Spleen (tissue), 11 donors: ENCODE data around the gene OXNAD1. TPM values are rescaled to one million over a fixed set of nuclear protein-coding genes. Genes with fewer than 3 reads are reported as not detected.

Experiments used
- DNase-seq: peaks from one replicate; pipeline ENCODE4 v3.0.0-alpha.2; 2020
- H3K27ac ChIP-seq, 8 donors: fragments of 200-600 bp; sonication (generic) in 7 of 8; 1 replicate in 4 of 8; 2 replicates in 4 of 8; pipeline versions ENCODE4 v1.5.0 to v1.8.0; 2016 to 2021; ENCODE audit warnings: inconsistent platforms in 4 of 8, mild to moderate bottlenecking in 4 of 8, moderate library complexity in 1 of 8
- H3K27me3 ChIP-seq, 7 donors: fragments of 200-600 bp; sonication (generic) in 6 of 7; replicated peaks in 1 of 7; 1 replicate in 4 of 7; 2 replicates in 3 of 7; pipeline versions ENCODE4 v1.5.0 to v1.8.0; 2016 to 2021; ENCODE audit warnings: inconsistent platforms in 3 of 7, mild to moderate bottlenecking in 1 of 7
- H3K36me3 ChIP-seq, 6 donors: fragments of 200-600 bp; sonication (generic) in 5 of 6; 1 replicate in 4 of 6; 2 replicates in 2 of 6; pipeline versions ENCODE4 v1.5.0 to v1.8.0; 2016 to 2021; ENCODE audit warnings: inconsistent platforms in 2 of 6
- H3K4me1 ChIP-seq, 6 donors: fragments of 200-600 bp; sonication (generic) in 5 of 6; 1 replicate in 3 of 6; 2 replicates in 3 of 6; pipeline versions ENCODE4 v1.5.0 to v1.8.0; 2016 to 2021; ENCODE audit warnings: inconsistent platforms in 3 of 6
- H3K4me3 ChIP-seq, 8 donors: fragments of 200-600 bp; sonication (generic) in 7 of 8; 1 replicate in 4 of 8; 2 replicates in 4 of 8; pipeline versions ENCODE4 v1.5.0 to v1.8.0; 2016 to 2021; ENCODE audit warnings: inconsistent platforms in 4 of 8, mild to moderate bottlenecking in 4 of 8, moderate library complexity in 2 of 8
- H3K9me3 ChIP-seq, 8 donors: fragments of 200-600 bp; sonication (generic) in 7 of 8; 1 replicate in 4 of 8; 2 replicates in 4 of 8; pipeline versions ENCODE4 v1.5.0 to v1.8.0; 2016 to 2021; ENCODE audit warnings: inconsistent platforms in 4 of 8
- POLR2A ChIP-seq, 3 donors: fragments of 450-650 bp; IDR thresholded peaks; one replicate each; pipeline ENCODE4 v1.5.1; 2017; ENCODE audit warnings: antibody characterized with exemption in 3 of 3, mild to moderate bottlenecking in 1 of 3
- POLR2AphosphoS5 ChIP-seq, 3 donors: sonication (generic); formaldehyde crosslinking; IDR thresholded peaks; one replicate each; pipeline ENCODE4 v1.5.1; 2017; ENCODE audit warnings: antibody characterized with exemption in 3 of 3
- WGBS, 5 donors: extraction: QIAGEN DNeasy Blood & Tissue Kit in 3 of 5; methylation state at CpG; one replicate each; pipeline versions ENCODE4 v1.1.5 to v1.1.7; 2013 to 2018; 5-methylcytosine and 5-hydroxymethylcytosine counted together
- intact Hi-C: fragments of 100-400 bp; cut with DNase I; formaldehyde crosslinking; loops from one replicate; pipeline ENCODE4 v1.15.0; 2023; ENCODE audit warnings: low total_unique reads
- polyA plus RNA-seq, 3 donors: library from polyadenylated mRNA; stranded (reverse); fragments of 200-250 nt; gene quantifications; one replicate each; pipeline ENCODE4 v1.2.1, GENCODE V29; 2013
- total RNA-seq, 7 donors: library from RNA; depleted of rRNA in 3 of 7; stranded (reverse); fragments of >200 nt in 3 of 7; fragmentation: NEBNext Ultra II Directional in 4 of 7; extraction: Animal tissue kit (Norgen Biotek cat#: 25700) in 4 of 7; gene quantifications; one replicate each; pipeline versions ENCODE4 v1.1.0 to v1.2.1, GENCODE V29; 2016 to 2021
- TF ChIP-seq, protein P1 (sequence below), 11 experiments: fragments of 200-600 bp in 7 of 11; fragments of 450-650 bp in 4 of 11; sonication (generic) in 4 of 11; IDR thresholded peaks in 8 of 11; conservative IDR thresholded peaks in 3 of 11; 1 replicate in 7 of 11; 2 replicates in 4 of 11; pipeline versions ENCODE4 v1.4.0 to v1.8.0; 2016 to 2021; ENCODE audit warnings: antibody characterized with exemption in 11 of 11, inconsistent platforms in 4 of 11, mild to moderate bottlenecking in 1 of 11
- donor health status: healthy with polysubstance abuse.
- donor health status: DM: no; HTN: no; CAD: no; lungs with moderate emphysema.
- donor health status: DM: no; HTN: no; CAD: no.
- donor health status: Bipolar disorder and iron deficiency.
- donor health status: healthy.
- donor health status: DM: no; HTN: no; CAD: no.
- donor health status: DM: yes; HTN: yes; CAD: no.

OXNAD1 gene
- total and polyA plus RNA-seq, 10 donors: 4.2 to 30.6 (median 20.1) TPM

DNA sequence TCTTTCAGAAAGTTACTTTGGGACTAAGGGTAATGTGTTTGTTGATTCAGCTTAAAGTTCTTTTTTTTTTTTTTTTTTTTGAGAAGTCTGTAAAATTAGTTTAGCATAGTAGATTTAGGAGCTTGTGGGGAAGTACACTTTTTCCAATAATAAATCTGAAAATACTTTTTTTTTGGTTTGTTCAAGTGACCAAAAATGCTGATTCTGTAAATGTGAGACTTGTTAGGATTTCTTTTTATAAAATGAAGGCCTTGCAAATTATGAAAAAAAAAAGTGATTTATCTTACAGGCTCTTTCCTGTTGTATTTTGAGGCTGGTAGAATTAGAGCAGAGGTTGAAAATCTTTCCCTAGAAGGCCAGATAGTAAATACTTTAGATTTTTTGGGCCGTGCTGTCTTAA is 7.6 kb downstream of the OXNAD1 start:
- Histone ChIP-seq H3K27ac (no peak overlapping the region), H3K4me1 (peaks cover 0 to 16% (median 7%) of the 10 kb centered on the region in 6 donors), H3K4me3 (no peak overlapping the region), H3K27me3 (no peaks in the 10 kb centered on the region), H3K9me3 (no peaks in the 10 kb centered on the region), H3K36me3 (peaks cover 0 to 73% (median 28%) of the 10 kb centered on the region in 6 donors)
- TF ChIP-seq POLR2A (IDR thresholded peaks at IDR 0.05) (no peak), POLR2AphosphoS5 (IDR thresholded peaks at IDR 0.05) (no peak)
- TF ChIP-seq, protein P1, sequence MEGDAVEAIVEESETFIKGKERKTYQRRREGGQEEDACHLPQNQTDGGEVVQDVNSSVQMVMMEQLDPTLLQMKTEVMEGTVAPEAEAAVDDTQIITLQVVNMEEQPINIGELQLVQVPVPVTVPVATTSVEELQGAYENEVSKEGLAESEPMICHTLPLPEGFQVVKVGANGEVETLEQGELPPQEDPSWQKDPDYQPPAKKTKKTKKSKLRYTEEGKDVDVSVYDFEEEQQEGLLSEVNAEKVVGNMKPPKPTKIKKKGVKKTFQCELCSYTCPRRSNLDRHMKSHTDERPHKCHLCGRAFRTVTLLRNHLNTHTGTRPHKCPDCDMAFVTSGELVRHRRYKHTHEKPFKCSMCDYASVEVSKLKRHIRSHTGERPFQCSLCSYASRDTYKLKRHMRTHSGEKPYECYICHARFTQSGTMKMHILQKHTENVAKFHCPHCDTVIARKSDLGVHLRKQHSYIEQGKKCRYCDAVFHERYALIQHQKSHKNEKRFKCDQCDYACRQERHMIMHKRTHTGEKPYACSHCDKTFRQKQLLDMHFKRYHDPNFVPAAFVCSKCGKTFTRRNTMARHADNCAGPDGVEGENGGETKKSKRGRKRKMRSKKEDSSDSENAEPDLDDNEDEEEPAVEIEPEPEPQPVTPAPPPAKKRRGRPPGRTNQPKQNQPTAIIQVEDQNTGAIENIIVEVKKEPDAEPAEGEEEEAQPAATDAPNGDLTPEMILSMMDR (IDR thresholded peaks at IDR 0.05 in 8 of 11, conservative IDR thresholded peaks at IDR 0.05 in 3 of 11): no peak
- intact Hi-C loops: no loop called here
- WGBS, 5 donors: 69 to 88% (median 84%) methylated on average over 1 of the region's 1 CpG
- no peak for DNase-seq

DNA sequence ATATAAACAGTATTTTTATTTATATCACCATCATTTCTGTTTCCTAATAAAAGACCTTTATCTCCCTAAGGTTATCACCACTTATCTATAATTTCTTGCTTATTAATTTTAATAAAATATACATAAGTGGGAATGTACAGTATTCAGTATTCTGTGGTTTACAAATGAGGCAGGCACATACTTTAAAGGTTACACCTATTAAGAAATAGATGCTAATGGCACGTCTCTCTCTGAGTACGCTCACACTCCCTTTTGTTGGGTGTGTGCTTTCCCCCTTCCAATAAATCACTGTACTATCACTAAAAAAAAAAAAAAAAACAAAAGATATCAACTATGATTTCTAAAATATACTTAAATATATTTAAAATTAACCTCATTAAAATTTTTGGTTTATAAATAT is 8.9 kb downstream of the OXNAD1 start:
- no peaks in the 10 kb centered on the region for H3K9me3 ChIP-seq
- H3K4me1 ChIP-seq: peaks cover 0 to 3% (median 0%) of the 10 kb centered on the region in 6 donors
- 94 to 97% (median 96%) methylated on average over 2 of the region's 2 CpGs for WGBS, 5 donors
- H3K36me3 ChIP-seq: peaks cover 0 to 86% (median 30%) of the 10 kb centered on the region in 6 donors
- no peak overlapping the region for H3K4me3 ChIP-seq
- no peak for DNase-seq
- H3K27ac ChIP-seq: no peak overlapping the region
- TF ChIP-seq POLR2AphosphoS5 (IDR thresholded peaks at IDR 0.05) (no peak), POLR2A (IDR thresholded peaks at IDR 0.05) (no peak)
- TF ChIP-seq, protein P1 (IDR thresholded peaks at IDR 0.05 in 8 of 11, conservative IDR thresholded peaks at IDR 0.05 in 3 of 11): no peak
- no peaks in the 10 kb centered on the region for H3K27me3 ChIP-seq
- intact Hi-C loops: no loop called here

DNA sequence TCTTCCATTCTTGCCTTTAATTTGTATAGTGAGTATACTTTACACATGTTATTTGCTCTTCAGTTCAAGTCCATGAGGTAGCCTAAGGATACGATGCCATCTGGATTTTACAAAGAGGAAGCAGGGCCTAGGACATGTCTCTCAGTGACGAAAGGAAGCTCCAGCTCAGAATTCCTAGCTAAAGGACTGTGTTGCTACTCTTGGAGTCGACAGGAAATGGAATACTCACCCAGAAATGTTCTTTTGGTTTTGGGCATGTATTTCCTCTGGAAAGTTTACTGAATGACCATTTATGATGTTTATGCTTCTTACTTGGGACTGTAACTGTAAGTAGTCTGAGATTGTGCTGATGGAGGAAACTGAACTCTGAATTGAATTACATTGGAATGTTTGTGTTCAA is 12.5 kb downstream of the OXNAD1 start:
- no peak overlapping the region for H3K4me3 ChIP-seq
- H3K27me3 ChIP-seq: no peaks in the 10 kb centered on the region
- H3K36me3 ChIP-seq: peaks cover 0 to 72% (median 10%) of the 10 kb centered on the region in 6 donors
- WGBS, 5 donors: 76 to 83% (median 80%) methylated on average over 3 of the region's 3 CpGs
- TF ChIP-seq, protein P1 (IDR thresholded peaks at IDR 0.05 in 8 of 11, conservative IDR thresholded peaks at IDR 0.05 in 3 of 11): no peak
- TF ChIP-seq POLR2A (IDR thresholded peaks at IDR 0.05): no peak
- intact Hi-C loops: no loop called here
- DNase-seq: no peak
- no peaks in the 10 kb centered on the region for H3K9me3 ChIP-seq
- H3K4me1 ChIP-seq: no peaks in the 10 kb centered on the region
- H3K27ac ChIP-seq: no peak overlapping the region

DNA sequence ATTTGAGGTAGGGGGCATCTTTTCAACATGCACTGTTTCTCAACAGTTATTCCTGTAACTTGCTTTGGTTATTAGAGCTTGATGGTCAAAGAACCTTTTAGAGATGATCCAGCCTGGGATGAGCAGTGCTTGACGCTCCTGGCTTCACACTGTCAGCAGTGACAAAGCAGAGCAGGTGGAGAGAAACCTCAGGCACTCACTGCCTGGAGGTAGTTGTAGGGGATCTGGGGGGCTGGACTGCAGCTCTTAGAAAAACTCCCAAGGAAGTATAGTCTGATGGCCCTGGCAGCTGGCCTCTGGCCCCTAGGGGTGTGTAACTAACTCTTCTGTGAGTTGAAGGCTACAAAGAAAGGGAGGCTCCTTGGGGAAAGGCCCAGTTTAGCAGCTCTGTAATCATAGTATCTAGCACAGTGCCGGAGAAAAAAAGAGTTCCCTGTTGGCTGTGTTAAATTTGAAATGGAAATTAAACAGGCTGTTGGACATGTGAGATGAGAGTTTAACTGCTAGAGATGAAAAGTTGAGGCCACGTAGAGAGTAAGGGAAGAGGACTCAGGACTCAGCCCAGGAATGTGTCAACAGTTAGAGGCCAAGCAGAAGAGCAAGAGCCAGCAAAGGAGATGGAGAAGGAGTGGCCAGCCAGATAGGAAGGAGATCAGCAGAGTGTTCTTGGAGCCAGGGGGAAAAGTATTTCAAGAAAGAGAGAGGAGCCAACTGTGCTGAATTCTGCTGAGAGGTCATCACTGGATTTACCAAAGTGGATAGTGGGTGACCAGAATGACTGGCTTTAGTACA is 14.2 kb downstream of the OXNAD1 start:
- TF ChIP-seq, protein P1 (IDR thresholded peaks at IDR 0.05 in 8 of 11, conservative IDR thresholded peaks at IDR 0.05 in 3 of 11): no peak
- no peak for TF ChIP-seq POLR2AphosphoS5 (IDR thresholded peaks at IDR 0.05)
- no peak for TF ChIP-seq POLR2A (IDR thresholded peaks at IDR 0.05)
- Histone ChIP-seq H3K36me3 (peaks cover 0 to 73% (median 10%) of the 10 kb centered on the region in 6 donors), H3K4me1 (no peaks in the 10 kb centered on the region), H3K4me3 (no peak overlapping the region), H3K9me3 (no peaks in the 10 kb centered on the region), H3K27me3 (no peaks in the 10 kb centered on the region), H3K27ac (no peak overlapping the region)
- WGBS, 5 donors: 88 to 96% (median 94%) methylated on average over 3 of the region's 3 CpGs
- DNase-seq: no peak
- intact Hi-C loops: no loop called here
